Measurements from ENCODE around the gene TTLL11. TPM values are rescaled to one million over a fixed set of nuclear protein-coding genes. Genes with fewer than 3 reads are reported as not detected.

The TTLL11 gene
- total and polyA plus RNA-seq, 2 of the 8 experiments (the other 6 are each of a cell fraction or from before 2014, with no cell fraction given): 0.56 to 0.80 TPM

DNA sequence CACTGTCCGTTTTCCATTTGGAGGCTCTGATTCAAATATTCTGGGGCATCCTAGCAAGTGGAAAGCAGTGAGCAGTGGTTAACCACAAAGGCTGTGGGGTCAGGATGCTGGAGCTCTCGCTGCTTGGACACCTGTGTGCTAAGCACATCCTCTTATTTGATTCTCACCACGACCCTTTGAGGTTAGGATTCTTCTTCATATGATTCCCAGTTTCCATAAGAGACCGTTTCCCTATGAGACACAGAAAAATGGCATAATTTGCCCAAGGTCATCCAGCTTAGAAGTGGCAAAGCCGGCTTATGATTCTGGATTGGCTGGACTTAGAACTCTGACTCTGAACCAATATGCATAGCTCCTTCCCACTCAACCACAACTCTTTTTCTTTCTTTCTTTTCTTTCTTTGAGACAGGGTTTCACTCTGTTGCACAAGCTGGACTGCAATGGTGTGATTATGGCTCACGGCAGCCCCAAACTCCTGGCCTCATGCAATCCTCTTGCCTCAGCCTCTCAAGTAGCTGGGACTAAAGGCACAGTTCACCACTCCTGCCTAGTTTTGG lies 207.7 kb downstream of the TTLL11 start (continued):
- TF ChIP-seq, protein P1, sequence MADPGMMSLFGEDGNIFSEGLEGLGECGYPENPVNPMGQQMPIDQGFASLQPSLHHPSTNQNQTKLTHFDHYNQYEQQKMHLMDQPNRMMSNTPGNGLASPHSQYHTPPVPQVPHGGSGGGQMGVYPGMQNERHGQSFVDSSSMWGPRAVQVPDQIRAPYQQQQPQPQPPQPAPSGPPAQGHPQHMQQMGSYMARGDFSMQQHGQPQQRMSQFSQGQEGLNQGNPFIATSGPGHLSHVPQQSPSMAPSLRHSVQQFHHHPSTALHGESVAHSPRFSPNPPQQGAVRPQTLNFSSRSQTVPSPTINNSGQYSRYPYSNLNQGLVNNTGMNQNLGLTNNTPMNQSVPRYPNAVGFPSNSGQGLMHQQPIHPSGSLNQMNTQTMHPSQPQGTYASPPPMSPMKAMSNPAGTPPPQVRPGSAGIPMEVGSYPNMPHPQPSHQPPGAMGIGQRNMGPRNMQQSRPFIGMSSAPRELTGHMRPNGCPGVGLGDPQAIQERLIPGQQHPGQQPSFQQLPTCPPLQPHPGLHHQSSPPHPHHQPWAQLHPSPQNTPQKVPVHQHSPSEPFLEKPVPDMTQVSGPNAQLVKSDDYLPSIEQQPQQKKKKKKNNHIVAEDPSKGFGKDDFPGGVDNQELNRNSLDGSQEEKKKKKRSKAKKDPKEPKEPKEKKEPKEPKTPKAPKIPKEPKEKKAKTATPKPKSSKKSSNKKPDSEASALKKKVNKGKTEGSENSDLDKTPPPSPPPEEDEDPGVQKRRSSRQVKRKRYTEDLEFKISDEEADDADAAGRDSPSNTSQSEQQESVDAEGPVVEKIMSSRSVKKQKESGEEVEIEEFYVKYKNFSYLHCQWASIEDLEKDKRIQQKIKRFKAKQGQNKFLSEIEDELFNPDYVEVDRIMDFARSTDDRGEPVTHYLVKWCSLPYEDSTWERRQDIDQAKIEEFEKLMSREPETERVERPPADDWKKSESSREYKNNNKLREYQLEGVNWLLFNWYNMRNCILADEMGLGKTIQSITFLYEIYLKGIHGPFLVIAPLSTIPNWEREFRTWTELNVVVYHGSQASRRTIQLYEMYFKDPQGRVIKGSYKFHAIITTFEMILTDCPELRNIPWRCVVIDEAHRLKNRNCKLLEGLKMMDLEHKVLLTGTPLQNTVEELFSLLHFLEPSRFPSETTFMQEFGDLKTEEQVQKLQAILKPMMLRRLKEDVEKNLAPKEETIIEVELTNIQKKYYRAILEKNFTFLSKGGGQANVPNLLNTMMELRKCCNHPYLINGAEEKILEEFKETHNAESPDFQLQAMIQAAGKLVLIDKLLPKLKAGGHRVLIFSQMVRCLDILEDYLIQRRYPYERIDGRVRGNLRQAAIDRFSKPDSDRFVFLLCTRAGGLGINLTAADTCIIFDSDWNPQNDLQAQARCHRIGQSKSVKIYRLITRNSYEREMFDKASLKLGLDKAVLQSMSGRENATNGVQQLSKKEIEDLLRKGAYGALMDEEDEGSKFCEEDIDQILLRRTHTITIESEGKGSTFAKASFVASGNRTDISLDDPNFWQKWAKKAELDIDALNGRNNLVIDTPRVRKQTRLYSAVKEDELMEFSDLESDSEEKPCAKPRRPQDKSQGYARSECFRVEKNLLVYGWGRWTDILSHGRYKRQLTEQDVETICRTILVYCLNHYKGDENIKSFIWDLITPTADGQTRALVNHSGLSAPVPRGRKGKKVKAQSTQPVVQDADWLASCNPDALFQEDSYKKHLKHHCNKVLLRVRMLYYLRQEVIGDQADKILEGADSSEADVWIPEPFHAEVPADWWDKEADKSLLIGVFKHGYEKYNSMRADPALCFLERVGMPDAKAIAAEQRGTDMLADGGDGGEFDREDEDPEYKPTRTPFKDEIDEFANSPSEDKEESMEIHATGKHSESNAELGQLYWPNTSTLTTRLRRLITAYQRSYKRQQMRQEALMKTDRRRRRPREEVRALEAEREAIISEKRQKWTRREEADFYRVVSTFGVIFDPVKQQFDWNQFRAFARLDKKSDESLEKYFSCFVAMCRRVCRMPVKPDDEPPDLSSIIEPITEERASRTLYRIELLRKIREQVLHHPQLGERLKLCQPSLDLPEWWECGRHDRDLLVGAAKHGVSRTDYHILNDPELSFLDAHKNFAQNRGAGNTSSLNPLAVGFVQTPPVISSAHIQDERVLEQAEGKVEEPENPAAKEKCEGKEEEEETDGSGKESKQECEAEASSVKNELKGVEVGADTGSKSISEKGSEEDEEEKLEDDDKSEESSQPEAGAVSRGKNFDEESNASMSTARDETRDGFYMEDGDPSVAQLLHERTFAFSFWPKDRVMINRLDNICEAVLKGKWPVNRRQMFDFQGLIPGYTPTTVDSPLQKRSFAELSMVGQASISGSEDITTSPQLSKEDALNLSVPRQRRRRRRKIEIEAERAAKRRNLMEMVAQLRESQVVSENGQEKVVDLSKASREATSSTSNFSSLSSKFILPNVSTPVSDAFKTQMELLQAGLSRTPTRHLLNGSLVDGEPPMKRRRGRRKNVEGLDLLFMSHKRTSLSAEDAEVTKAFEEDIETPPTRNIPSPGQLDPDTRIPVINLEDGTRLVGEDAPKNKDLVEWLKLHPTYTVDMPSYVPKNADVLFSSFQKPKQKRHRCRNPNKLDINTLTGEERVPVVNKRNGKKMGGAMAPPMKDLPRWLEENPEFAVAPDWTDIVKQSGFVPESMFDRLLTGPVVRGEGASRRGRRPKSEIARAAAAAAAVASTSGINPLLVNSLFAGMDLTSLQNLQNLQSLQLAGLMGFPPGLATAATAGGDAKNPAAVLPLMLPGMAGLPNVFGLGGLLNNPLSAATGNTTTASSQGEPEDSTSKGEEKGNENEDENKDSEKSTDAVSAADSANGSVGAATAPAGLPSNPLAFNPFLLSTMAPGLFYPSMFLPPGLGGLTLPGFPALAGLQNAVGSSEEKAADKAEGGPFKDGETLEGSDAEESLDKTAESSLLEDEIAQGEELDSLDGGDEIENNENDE (IDR thresholded peaks at IDR 0.05; ENCODE audit: insufficient replicate concordance, low read length): no peak
- TF ChIP-seq SIRT6 (IDR thresholded peaks at IDR 0.05; ENCODE audit: low read length) (no peak), YY1 (IDR thresholded peaks at IDR 0.05; ENCODE audit: low read depth, low read length) (no peak), KDM4A (IDR thresholded peaks at IDR 0.05; ENCODE audit: low read depth, low read length, severe bottlenecking) (no peak), RBBP5 (IDR thresholded peaks at IDR 0.05; ENCODE audit: borderline replicate concordance, low read depth, low read length) (no peak), EZH2 (IDR thresholded peaks at IDR 0.05; ENCODE audit: low read depth, low read length, severe bottlenecking) (no peak)

All from H1 (cell line).